ENCODE data around the gene MED13L. TPM values are rescaled to one million over a fixed set of nuclear protein-coding genes. Genes with fewer than 3 reads are reported as not detected.

The MED13L gene
- total and polyA plus RNA-seq, 2 of the 8 experiments (the other 6 are each of a cell fraction or from before 2014, with no cell fraction given): 15.9 to 51.7 TPM

DNA sequence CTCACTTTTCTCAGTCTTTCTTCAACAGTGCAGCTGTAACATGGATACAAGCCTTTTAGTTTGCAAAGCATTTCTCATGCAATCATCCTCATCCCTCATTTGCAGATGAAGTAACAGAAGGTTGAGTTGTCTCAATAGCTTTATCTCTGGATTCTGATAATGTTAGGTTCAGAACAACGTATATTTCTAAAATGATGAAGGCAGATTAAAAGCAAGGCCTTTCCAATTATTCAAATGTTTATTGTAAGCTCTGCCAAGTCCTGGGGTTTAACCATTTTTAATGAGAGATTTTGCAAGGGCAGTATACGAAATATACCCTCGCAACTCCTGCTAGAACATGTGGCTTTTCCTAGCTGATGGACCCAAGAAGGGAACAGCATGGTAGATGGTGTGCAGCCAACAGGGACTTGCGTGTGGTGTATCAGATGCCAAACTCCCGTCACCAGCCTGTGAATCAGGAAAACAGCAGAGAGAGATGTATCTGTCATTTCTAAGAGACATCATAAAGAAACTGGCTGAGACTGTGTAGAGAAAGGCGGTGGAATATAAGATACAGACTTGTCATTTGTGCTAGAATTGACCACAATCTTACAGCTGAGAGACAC lies 319.7 kb downstream of the MED13L start:
- Histone ChIP-seq H3K56ac (replicated peaks; ENCODE audit: insufficient read length, low read depth, low read length) (no peak overlapping the region), H3K27ac (ENCODE audit: low read depth, low read length) (no peak overlapping the region), H2BK5ac (ENCODE audit: low read depth, low read length) (no peak overlapping the region), H2BK20ac (ENCODE audit: low read length) (no peak overlapping the region), H3K9ac (replicated peaks in 1 of 4; ENCODE audit: extremely low read depth in 1 of 4, low read depth in 3 of 4, low read length in 3 of 4) (no peak overlapping the region), H2AK5ac (ENCODE audit: low read depth, low read length) (no peak overlapping the region), H2AFZ (ENCODE audit: low read length) (no peak overlapping the region), H3K79me2 (ENCODE audit: control insufficient read depth in 1 of 2, insufficient read depth in 2 of 2, low read length in 2 of 2) (no peaks in the 10 kb centered on the region), H3K18ac (ENCODE audit: extremely low read depth, low read length) (no peak overlapping the region), H3K4me1 (replicated peaks in 1 of 4; ENCODE audit: control insufficient read depth in 3 of 4, insufficient read depth in 4 of 4, low read length in 3 of 4) (peaks cover 0 to 3% (median 1%) of the 10 kb centered on the region in 4 experiments; a peak in 2 of 7 replicates), H4K20me1 (replicated peaks in 1 of 2; ENCODE audit: control insufficient read depth in 1 of 2, insufficient read depth in 2 of 2, low read length in 2 of 2) (no peaks in the 10 kb centered on the region), H4K5ac (ENCODE audit: insufficient read length, low read depth, low read length) (no peak overlapping the region), H2BK120ac (replicated peaks; ENCODE audit: low read depth, low read length) (no peak overlapping the region), H3K27me3 (replicated peaks in 1 of 4; ENCODE audit: control insufficient read depth in 3 of 4, extremely low read depth in 1 of 4, insufficient read depth in 3 of 4, low read length in 3 of 4) (no peaks in the 10 kb centered on the region), H3K9me3 (ENCODE audit: insufficient read depth in 2 of 2, low read depth in 1 of 2, low read length in 1 of 2) (no peaks in the 10 kb centered on the region), H3K36me3 (ENCODE audit: control insufficient read depth in 2 of 4, insufficient read depth in 4 of 4, low read length in 3 of 4) (peaks cover 7 to 24% (median 15%) of the 10 kb centered on the region in 4 experiments; a peak in 5 of 8 replicates), H2BK12ac (ENCODE audit: low read depth, low read length) (no peak overlapping the region), H4K91ac (replicated peaks; ENCODE audit: insufficient read length, low read length) (no peak overlapping the region), H3K14ac (ENCODE audit: insufficient read length) (no peak overlapping the region), H3K79me1 (ENCODE audit: low read depth, low read length) (no peaks in the 10 kb centered on the region), H3K4me2 (ENCODE audit: insufficient read depth in 1 of 2, low read depth in 2 of 2, low read length in 2 of 2) (no peak overlapping the region), H3K23ac (ENCODE audit: insufficient read length) (no peak overlapping the region), H3K23me2 (ENCODE audit: low read depth, low read length) (no peaks in the 10 kb centered on the region), H3K4me3 (ENCODE audit: extremely low read depth in 1 of 4, insufficient read depth in 2 of 4, low read depth in 3 of 4, low read length in 4 of 4) (no peak overlapping the region), H2BK15ac (ENCODE audit: low read length) (no peak overlapping the region), H3K4ac (replicated peaks; ENCODE audit: insufficient read length, low read depth, low read length) (no peak overlapping the region), H4K8ac (ENCODE audit: extremely low read depth, insufficient read depth, low read length) (no peak overlapping the region)
- DNase-seq (ENCODE audit: low read depth in 1 of 2, low spot score in 2 of 2) (no peak), FAIRE-seq (no peak)
- 89% methylated on average over 6 of the region's 6 CpGs; no CpG with 5 or more reads in 1 of the 2 experiments for WGBS, 2 experiments (ENCODE audit: extremely low coverage in 1 of 2, insufficient coverage in 1 of 2, insufficient read length in 1 of 2, insufficient replicate concordance in 2 of 2, low coverage in 1 of 2, low lambda C conversion rate in 2 of 2, missing lambda C conversion rate in 1 of 2)
- no peak for TF ChIP-seq BRCA1 (IDR thresholded peaks at IDR 0.05; ENCODE audit: low read depth, low read length)
- TF ChIP-seq BACH1 (IDR thresholded peaks at IDR 0.05; ENCODE audit: low read length): no peak
- TF ChIP-seq KDM5A (IDR thresholded peaks at IDR 0.05; ENCODE audit: low read length): no peak
- no peak for TF ChIP-seq CTCF (IDR thresholded peaks at IDR 0.05; ENCODE audit: control extremely low read depth in 1 of 3, insufficient read depth in 1 of 3, low read depth in 1 of 3, low read length in 3 of 3)
- TF ChIP-seq EP300 (IDR thresholded peaks at IDR 0.05; ENCODE audit: borderline replicate concordance in 1 of 2, low read depth in 2 of 2, low read length in 2 of 2): no peak
- TF ChIP-seq JUND (IDR thresholded peaks at IDR 0.05; ENCODE audit: low read length): no peak
- no peak for TF ChIP-seq TBP (IDR thresholded peaks at IDR 0.05; ENCODE audit: low read depth, low read length)
- no peak for TF ChIP-seq HDAC6 (IDR thresholded peaks at IDR 0.05; ENCODE audit: low read depth, low read length)
- no peak for TF ChIP-seq CHD1 (IDR thresholded peaks at IDR 0.05; ENCODE audit: low read depth, low read length)
- TF ChIP-seq SIRT6 (IDR thresholded peaks at IDR 0.05; ENCODE audit: low read length): no peak
- TF ChIP-seq RBBP5 (IDR thresholded peaks at IDR 0.05; ENCODE audit: borderline replicate concordance, low read depth, low read length): no peak
- ChIA-PET CTCF (ENCODE audit: partially characterized antibody) (interaction anchor here (1.1 to 1.8 kb wide), 7 partner anchors 8 to 62 kb away, joined by 3 to 11 read pairs (median 3); no protein-coding TSS in a partner anchor), POLR2A (ENCODE audit: partially characterized antibody) (no interaction called here)
